Measurements from ENCODE around the gene MDP1.

MDP1 gene

DNA sequence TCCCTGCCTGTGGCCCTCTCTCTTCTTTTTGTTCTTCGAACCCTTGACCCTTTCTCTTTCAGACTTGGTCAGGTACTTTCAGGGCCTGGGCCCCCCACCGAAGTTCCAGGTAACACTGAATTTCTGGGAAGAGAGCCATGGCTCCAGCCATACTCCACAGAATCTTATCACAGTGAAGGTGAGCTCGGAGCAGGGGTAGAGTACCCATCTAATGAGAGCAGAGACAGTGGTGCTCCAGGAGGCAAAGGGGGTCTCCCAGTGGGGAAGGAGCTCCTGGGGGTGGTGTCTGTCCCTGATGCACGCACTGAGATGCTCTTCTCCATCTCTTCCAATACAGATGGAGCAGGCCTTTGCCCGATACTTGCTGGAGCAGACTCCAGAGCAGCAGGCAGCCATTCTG, 50.1 kb downstream of the MDP1 start:
- H3K4me1 ChIP-seq: peaks cover 3% of the 10 kb centered on the region; the same call in 1 of the 2 replicates
- H3K27me3 ChIP-seq (ENCODE audit: low read depth): no peaks in the 10 kb centered on the region
- DNase-seq (ENCODE audit: low spot score in 2 of 2): no peak
- no peak overlapping the region for H3K4me3 ChIP-seq
- H3K36me3 ChIP-seq (replicated peaks): peaks cover 31% of the 10 kb centered on the region
- no peaks in the 10 kb centered on the region for H3K9me3 ChIP-seq
- in situ Hi-C loops (cut with MboI; ENCODE audit: low sequenced_read_pairs): no loop called here

DNA sequence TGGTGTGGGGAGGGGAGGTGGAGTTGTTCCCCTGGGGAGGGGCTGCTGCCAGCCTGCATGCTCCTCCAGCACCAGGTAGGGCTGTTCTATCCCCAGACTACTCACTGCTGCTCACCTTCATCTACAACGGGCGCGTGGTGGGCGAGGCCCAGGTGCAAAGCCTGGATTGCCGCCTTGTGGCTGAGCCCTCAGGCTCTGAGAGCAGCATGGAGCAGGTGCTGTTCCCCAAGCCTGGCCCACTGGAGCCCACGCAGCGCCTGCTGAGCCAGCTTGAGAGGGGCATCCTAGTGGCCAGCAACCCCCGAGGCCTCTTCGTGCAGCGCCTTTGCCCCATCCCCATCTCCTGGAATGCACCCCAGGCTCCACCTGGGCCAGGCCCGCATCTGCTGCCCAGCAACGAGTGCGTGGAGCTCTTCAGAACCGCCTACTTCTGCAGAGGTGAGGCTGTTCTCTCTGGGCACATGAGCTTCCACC, 51.3 kb downstream of the MDP1 start:
- Histone ChIP-seq H3K27me3 (ENCODE audit: low read depth) (no peaks in the 10 kb centered on the region), H3K4me1 (peaks cover 5% of the 10 kb centered on the region; the same call in 1 of the 2 replicates), H3K4me3 (no peak overlapping the region), H3K9me3 (no peaks in the 10 kb centered on the region), H3K36me3 (replicated peaks) (peaks cover 44% of the 10 kb centered on the region)
- no peak for DNase-seq (ENCODE audit: low spot score in 2 of 2)
- in situ Hi-C loops (cut with MboI; ENCODE audit: low sequenced_read_pairs): no loop called here

Measured in HAP-1 (cell line).